Measurements from ENCODE around the gene DDR2.

- TF ChIP-seq POLR2A (IDR thresholded peaks at IDR 0.05; ENCODE audit: low read depth, low read length) (no peak), PAX5 (IDR thresholded peaks at IDR 0.05; ENCODE audit: insufficient read depth, low read length, severe bottlenecking) (no peak), POLR2AphosphoS5 (IDR thresholded peaks at IDR 0.05; ENCODE audit: low read depth, low read length) (no peak)
These were observed 45.5 kb downstream of the DDR2 start for GRCh38 chr1:162677607-162678371.

Measured in GM12891 (cell line).